G401.6 (cell line): ENCODE measurements around the gene GNB5.
"Not testable (repeated sequence)": the region's sequence is repeated elsewhere in the genome, so short reads cannot be mapped to it uniquely, and the experiment has no call there.

Source experiments
- FAIRE-seq: peaks from 2 replicates; lab custom pipeline; 2012; peaks lifted over from hg19 to GRCh38; lab: Jason Lieb, UNC

The GNB5 gene

DNA sequence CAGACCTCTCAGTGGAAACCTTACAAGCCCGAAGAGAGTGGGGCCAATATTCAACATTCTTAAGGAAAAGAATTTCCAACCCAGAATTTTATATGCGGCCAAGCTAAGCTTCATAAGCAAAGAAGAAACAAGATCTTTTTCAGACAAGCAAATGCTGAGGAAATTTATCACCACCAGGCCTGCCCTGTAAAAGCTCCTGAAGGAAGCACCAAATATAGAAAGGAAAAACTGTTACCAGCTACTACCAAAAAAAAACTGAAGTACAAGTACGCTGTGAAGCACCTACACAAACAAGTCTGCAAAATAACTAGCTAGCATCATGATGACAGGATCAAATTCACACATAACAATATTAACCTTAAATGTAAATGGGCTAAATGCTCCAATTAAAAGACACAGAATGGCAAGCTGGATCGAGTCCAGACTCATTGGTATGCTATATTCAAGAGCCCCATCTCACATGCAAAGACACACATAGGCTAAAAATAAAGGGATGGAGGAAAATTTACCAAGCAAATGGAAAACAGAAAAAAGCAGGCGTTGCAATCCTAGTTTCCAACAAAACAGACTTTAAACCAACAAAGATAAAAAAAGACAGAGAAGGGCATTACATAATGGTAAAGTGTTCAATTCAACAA lies 25.6 kb downstream of the GNB5 start:
- FAIRE-seq: not testable (repeated sequence)

GRCh38 chr15:52164631-52165265 lies 26.4 kb downstream of the GNB5 start:
- no peak for FAIRE-seq

DNA sequence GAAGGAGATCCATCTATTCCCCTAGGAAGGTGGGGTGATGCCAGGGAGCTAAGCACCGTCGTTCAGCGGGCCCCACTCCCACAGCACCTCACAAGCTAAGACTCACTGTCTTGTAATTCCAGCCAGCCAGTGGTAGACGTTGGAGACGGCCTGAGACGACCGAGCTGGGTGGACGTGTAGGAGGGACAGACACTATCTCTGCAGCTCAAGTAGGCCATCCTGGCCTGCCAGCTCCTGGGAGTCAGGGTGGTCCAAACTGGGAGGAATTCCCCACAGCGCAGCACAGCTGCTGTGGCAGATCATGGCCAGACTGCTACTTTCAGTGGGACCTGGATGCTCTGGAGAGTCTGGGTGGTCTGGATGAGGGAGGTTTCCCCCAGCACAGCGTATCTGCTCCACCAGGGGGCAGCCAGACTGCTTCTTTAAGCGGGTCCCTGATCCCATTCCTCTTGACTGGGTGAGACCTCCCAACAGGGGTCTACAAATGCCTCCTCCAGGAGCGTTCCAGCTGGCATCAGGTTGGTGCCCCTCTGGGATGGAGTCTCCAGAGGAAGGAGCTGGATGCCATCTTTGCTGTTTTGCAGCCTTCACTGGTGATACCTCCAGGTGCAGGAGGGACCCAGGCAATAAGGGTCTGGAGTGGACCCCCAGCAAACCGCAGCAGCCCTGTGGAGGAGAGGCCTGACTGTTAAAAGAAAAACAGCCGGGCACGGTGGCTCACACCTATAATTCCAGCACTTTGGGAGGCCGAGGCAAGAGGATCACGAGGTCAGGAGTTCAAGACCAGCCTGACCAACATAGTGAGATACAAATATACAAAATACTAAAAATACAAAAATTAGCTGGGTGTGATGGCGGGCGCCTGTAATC lies 27.6 kb downstream of the GNB5 start:
- FAIRE-seq: no peak

DNA sequence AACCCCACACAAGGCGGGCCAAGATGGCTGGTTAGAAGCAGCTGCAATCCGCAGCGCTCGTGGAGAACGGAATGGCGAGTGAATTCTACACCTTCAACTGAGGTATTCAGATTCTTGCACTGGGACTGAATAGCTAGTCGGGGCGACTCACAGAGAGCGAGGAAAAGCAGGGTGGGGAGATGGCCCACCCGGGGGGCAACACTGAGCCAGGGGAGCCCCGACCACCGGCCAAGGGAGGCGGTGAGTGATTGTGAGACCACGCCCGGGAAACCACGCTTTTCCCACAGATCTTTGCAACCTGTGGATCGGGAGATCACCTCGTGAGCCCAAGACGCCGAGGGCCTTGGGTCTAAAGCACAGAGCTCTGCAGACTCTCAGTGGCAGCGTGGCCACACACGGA lies 28.3 kb downstream of the GNB5 start:
- no peak for FAIRE-seq

GRCh38 chr15:52162260-52162659 lies 28.9 kb downstream of the GNB5 start:
- no peak for FAIRE-seq

DNA sequence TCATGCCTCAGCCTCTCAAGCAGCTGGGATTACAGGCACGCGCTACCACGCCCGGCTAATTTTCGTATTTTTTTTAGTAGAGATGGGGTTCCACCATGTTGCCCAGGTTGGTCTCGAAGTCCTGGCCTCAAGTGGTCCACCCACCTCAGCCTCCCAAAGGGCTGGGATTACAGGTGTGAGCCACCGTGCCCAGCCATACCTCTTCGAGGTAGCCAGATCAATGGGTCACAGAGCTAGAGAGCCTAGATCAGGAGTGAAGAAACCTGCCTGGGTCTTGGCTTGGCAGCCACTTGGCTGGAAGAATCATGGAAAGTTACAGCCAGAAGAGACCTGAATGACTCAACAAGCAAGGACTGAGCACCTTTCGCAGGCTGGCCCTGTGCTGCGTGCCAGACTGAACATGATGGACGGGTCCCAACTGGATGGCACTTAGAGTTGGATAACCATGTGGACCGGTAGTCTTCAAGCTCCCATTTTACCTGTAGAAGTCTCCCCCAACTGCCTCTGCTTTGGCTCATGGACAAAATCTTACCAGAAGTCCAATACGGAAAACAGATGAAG lies 29.7 kb downstream of the GNB5 start:
- no peak for FAIRE-seq

DNA sequence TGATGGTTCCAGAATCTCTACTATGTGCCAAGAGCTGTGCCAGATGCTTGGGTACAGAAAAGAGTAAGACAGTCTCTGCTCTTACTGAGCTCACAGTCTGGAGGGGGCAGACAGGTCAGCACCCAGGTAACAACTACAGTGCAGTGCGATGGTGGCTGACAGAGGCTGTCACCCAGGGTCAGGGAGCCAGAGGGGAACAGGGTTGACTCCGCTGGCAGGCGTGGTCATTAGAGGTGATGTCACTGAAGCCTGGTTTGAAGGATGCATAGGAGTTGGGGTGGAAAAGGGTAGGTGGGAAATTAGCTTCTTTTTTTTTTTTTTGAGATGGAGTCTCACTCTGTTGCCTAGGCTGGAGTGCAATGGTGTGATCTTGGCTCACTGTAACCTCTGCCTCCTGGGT lies 31.5 kb downstream of the GNB5 start:
- no peak for FAIRE-seq

DNA sequence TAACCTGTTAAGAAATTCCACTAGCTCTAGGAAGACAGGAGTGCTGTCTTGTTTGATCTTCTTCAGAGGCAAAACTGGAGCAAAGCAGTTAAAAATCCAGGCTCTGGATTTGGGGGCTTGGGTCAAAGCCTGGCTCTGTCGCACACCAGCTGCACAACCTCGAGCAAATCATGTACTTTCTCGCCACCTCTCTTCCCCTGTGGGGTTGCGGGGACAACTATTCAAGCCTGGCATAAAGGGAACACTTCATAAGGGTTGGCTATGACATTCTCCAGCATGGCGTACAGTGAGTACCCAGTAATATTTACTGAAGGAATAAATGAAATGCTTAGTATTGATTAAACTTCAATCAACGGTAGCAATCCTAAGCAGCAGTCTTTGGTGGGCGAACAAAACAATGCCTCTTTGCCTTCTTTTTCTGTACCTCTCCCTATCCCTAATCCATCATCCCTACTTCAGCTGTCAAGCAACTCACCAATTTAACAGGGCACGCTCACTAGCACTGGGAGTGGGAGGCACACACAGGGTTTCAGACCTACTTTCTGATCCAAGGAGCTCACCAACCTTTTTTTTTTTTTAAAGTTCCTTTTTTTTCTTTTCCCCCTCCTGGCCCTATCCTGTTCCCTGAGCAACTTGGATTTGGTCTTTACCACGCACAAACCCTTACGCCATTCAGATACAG lies 33.0 kb downstream of the GNB5 start:
- FAIRE-seq: no peak

DNA sequence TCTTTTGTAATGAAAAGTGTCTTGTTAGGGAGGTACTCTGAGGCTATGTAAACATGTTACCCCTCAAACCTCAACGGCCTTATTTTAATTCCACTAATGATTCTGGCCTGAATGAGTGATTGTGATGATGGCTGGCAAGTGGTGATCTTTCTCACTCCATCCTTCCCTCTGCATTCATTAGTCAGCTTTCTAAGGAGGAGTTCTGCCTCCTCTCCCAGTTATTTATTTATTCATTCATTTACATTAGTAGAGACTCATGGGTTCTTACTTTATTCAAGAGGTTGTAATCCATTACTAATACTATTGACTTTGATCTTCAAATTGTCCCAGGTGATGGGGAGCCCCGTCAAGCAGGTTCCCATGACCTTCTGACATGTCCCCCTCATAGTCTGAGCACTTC lies 35.3 kb downstream of the GNB5 start:
- no peak for FAIRE-seq

- FAIRE-seq: no peak
These were observed 36.0 kb downstream of the GNB5 start for GRCh38 chr15:52154896-52155865.

GRCh38 chr15:52153900-52154895 lies 37.0 kb downstream of the GNB5 start:
- no peak for FAIRE-seq

DNA sequence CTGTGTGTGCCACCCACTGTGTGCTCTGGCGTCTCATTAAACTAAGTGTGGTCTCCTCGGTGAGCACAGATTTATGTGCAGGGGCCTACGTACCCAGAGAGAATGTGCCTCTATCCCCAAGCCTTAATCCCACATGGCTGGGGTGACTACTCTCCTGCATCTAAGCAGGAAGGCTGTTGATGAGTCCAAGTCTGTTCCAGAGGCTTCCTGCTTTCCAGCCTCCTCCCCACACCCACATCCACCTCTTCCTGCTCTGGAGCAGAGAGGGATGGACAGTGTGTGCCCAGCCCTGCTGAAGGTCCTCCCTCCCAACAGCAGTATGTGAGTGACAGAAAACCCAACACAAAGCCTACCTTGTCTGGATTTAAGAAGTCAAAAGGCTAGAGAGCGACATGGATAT lies 39.8 kb downstream of the GNB5 start:
- FAIRE-seq: no peak

DNA sequence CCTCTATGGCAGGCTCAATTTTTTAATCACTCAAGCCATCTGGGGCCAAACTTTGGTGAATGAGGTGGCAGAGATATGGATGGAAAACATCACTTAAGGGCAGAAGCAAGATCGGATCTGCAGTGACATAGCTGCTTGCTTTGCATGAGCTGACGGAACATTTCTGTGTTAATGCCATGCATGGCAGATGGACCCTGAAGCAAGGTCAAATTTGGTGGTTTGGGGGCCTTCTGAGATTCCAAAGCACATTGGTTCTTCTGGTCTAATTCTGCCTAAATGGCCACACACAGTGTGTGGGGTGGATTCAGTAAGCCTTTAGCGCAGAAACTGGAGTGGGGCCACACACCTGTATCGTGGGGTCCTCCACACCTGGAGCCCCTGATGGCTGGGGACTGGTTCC lies 40.3 kb downstream of the GNB5 start:
- no peak for FAIRE-seq

DNA sequence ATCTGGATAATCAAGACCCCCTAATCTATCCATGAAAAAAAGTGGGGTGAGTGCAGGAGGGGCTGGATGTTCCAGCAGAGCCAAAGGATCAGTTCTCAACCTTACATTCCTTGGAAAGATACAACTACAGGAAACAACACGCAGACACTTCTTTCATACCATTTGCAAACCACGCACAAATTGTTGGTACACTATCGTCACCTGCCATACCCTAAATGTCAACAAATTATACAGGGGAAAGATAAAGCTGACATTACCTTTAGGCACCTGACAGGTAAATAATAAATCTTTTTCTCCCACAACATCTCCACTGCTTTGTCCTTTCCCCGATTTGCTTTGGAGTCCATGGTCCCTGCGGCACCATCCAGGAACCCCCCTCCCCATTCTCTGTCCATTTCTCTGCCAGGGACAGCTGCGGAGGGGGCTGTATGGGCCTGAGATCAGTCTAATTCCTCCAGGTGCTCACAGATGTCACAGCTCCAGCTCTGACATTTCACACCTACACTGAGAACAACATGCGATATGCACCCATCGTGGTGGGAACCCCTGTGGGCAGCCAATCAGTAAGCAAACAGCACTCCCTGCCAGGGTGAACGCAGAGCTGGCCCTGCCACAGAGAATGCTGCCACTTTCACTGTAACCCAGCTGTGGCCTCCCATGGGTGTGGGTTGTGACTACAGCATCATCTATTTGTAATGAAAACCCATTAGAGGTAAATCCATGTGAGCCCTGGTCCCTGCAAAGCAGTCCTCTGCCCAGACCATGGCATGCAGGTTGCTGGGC lies 41.0 kb downstream of the GNB5 start:
- no peak for FAIRE-seq

DNA sequence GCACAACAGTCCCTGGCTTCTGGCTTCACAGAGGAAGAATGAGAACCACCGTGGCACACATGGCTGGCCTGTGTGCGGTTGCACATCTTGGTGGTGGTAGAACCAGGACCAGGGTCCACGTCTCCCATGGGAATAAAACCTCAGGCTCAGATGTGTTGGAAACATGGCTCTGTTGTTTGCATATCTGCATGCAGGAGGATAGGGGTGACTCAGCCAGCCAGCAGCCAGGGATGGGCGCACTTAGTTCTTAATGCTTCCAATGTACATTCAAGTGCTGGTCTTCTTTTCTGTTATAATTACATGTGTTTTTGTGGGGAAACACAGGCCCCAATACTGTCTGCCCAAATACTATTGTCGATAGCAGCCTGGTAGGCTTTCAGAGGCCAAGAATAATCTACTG lies 42.8 kb downstream of the GNB5 start:
- FAIRE-seq: no peak

DNA sequence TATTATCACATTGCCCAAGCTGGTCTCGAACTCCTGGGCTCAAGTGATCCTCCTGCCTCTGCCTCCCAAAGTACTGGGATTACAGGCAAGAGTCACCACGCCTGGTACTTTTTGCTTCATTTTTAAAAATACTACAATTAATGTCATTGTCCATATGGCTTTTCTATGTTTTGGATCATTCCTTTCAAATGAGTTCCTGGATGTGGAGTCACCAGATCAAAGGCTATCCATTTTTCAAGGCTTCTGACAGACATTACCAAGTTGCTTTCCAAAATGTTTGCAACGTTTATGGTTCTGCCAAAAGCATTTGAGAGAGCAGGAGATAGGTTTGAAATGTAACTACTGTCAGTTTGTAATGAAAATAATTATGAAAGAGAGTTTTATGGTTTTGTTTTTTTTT lies 44.4 kb downstream of the GNB5 start:
- FAIRE-seq: no peak

- FAIRE-seq: no peak
These were observed 44.9 kb downstream of the GNB5 start for GRCh38 chr15:52146261-52146660.

DNA sequence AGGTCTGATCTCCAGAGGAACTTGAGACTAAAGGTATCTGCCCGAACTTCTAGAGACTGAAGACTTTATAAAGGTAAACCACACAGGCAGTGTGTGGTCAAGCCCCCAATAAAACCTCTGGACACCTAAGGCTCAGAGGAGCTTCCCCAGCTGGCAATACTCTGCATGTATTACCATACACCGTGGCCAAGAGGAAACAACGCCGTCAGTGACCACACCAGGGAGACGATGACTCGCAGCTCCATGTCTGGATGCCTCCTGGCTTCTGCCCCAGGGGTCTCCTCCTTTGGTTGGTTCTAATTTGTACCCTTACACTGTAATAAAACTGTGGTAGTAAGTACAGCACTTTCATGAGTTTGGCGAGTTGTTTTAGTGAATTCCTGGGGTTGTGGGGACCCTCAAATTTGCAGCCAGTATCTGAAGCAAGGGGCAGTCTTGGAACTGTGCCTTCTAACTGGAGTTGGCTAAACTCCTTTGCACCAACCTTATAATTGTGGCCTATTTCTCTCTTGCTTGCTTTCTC lies 46.5 kb downstream of the GNB5 start:
- FAIRE-seq: no peak

GRCh38 chr15:52143873-52144272 lies 47.3 kb downstream of the GNB5 start:
- FAIRE-seq: no peak
